GM12873 (cell line): ENCODE measurements around the gene AKAP13.

Source experiments
- TF ChIP-seq, protein P1 (sequence below): IDR thresholded peaks from 2 replicates; pipeline ENCODE4 v1.5.1; 2012; ENCODE audit warnings: low read depth, mild to moderate bottlenecking, moderate library complexity, low read length, control low read depth; ENCODE audit not compliant: insufficient read depth; ENCODE audit errors: missing control alignments

AKAP13 gene

DNA sequence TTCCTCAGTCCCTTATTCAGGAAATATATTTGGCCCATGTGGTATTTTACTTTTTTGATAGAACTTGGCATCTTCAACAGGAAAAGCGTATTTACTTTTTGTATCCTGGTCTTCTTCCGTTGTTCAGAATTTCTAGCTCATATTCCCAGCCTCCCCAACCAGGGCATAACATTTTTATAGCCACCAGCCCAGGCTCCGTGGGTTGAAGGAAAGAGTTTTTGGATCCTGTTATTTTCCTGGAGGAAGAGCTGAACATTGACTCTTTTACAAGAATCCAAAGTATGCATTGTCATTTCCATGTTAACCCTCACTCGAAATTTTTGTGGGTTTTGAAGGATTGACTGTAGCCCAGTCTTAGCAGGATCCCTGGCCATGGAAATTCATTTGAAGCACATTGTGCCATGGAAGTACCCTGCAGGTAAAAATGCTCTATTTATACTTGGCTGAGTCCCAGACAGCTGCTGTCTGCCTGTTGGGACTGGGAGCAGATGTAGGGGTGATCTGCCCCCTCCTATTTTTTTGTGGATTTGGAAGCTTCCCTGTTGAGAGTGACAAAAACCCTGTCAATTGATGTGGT, 98.8 kb downstream of the AKAP13 start:
- TF ChIP-seq, protein P1, sequence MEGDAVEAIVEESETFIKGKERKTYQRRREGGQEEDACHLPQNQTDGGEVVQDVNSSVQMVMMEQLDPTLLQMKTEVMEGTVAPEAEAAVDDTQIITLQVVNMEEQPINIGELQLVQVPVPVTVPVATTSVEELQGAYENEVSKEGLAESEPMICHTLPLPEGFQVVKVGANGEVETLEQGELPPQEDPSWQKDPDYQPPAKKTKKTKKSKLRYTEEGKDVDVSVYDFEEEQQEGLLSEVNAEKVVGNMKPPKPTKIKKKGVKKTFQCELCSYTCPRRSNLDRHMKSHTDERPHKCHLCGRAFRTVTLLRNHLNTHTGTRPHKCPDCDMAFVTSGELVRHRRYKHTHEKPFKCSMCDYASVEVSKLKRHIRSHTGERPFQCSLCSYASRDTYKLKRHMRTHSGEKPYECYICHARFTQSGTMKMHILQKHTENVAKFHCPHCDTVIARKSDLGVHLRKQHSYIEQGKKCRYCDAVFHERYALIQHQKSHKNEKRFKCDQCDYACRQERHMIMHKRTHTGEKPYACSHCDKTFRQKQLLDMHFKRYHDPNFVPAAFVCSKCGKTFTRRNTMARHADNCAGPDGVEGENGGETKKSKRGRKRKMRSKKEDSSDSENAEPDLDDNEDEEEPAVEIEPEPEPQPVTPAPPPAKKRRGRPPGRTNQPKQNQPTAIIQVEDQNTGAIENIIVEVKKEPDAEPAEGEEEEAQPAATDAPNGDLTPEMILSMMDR = no peak

DNA sequence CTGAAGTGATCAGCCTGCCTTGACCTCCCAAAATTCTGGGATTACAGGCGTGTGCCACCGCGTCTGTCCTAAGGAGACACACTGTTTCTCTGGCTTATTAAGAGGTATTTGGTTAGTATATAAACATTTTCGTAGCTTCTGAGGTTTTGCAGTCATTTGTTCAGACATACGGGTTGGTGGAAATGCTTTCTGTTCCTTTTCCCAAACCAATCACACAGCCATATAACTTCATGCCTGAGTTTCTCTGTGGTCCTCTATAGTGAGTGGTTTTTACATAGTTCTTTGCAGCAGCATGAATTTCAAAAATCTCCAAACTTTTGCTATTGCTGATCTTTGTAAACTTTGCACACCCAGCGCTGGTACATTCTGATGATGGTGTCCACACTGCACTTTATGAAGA, 100.5 kb downstream of the AKAP13 start:
- TF ChIP-seq, protein P1 = no peak

DNA sequence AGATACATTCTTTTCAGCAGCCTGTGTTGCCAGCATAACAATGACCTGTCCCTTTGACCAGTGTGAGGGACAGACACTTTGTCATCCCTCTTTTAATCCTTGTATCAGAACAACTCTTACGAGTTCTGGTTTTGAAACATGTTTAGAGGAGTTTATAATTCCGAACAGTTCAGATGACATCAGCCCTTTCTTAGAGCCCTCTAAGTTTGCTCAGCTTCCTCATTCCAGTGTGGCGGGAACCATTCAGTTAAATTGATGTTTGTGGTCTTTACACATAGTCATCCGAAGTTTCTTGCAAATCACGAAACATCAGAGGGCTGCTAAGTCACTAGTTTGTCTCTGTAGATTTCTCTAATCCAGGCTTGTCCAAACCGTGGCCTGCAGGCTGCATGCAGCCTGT, 102.5 kb downstream of the AKAP13 start:
- TF ChIP-seq, protein P1 = no peak

DNA sequence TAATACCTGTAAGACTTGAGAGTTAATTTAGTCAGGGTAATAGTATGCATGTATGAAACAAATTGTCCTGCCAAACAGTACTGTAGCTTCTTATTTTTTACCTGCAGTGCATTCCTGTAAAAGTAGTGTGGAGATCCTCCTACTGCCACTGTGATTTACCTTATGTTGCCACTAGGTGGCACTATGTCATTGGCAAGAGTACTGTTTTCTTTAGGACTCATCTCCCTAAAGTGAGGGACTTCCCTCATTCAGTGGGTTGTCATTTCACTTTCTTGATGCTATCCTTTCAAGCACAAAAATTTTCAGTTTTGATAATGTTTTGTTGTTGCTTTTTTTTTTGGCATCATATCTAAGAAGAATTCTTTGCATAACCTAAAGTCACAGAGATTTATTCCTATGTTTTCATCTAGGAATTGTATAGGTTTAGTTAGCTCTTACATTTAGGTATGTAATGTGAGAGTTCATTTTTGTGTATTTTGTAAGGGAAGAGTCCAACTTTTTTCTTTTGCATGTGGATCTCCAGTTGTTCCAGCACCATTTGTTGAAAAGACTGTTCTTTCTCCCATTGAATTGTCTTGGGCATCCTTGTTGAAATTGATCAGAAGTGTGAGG, 105.7 kb downstream of the AKAP13 start:
- TF ChIP-seq, protein P1 = peak; percentile 76

DNA sequence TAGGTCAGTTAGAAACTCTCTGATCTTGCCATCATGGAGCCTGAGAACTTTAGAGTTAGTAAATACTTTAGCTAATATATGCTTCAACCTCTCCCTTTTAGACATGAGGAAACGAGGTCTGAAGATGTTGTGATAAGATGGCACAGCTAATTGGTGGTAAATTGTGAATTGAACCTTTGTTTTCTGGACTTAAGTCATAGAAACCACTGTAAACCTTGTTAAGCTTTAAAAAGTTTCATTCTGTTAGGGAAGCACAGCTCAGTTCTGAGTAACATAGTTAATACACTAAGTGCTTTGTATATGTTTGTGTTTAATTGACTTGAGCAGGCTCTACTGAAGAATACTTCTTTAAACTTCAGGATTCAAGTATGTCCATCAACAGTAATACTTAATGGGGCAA, 108.6 kb downstream of the AKAP13 start:
- TF ChIP-seq, protein P1 = no peak

DNA sequence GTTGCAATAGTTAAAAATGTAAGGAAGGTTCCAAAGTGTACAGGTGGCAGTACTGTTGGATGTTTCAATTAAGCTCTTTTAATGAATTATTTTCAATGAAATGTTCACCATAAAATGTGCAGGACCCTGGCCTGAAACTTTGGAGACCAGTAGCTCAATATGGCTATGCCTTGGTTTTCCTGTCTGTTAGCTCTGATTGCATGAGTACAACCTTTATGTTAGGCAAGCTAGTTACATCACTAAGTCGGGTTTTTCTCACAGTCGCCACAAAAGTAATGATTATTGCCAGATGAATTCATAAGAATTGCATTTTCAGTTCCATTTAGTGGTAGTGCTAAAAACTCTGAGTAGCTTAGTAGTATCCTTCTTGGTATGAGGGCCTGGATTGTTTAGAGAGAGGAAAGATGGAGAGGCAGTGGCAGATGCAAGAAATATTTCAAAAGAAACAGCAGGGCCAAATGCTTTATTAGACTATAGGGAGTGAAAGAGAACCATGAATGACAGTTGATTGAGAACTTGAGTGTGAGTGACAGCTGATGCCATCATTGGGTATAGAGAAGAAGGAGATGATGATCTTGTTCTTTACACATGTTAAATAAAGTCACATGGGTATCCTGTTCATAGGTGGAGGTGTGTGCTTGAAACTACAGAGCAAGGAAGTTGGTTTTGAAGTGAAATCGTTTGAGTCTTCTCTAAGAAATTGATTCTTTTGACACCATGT, 109.5 kb downstream of the AKAP13 start:
- TF ChIP-seq, protein P1 = no peak

DNA sequence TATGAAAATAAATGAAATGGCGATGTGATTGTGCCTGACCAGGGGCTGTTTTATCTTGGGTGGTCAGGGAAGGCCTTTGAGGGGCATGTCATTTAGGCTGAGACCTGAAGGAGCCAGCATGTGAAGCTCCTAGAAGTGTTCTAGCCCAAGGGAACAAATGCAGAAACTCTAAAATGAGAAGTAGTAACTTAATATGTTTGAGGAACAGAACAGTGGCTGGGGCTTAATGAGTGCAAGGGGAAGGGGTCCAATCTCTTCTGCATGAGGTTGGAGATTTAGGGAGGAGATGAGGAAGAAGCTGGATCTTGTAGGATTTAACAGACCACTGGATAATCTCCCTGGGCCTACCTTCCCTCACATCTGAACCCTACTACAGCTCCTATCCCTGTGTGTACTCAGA, 110.5 kb downstream of the AKAP13 start:
- TF ChIP-seq, protein P1 = no peak
